GM13976 (cell line): ENCODE measurements around the gene KLHL25.
"Not testable (repeated sequence)": the region's sequence is repeated elsewhere in the genome, so short reads cannot be mapped to it uniquely, and the experiment has no call there.

Source experiments
- DNase-seq: peaks from one replicate; pipeline ENCODE4 v3.0.0; 2012; ENCODE audit warnings: low spot score
- in situ Hi-C: fragments of 300-500 bp; cut with MboI; formaldehyde crosslinking; loops from one replicate; pipeline ENCODE4 v1.12.0; 2022; ENCODE audit warnings: low sequenced_read_pairs, mixed read lengths, inconsistent platforms; ENCODE audit not compliant: unreplicated experiment
- TF ChIP-seq, protein P1 (sequence below): IDR thresholded peaks from 2 replicates; pipeline ENCODE4 v1.5.1; 2012; ENCODE audit warnings: borderline replicate concordance, mild to moderate bottlenecking; ENCODE audit not compliant: insufficient read depth; ENCODE audit errors: extremely low read depth, missing control alignments, control extremely low read depth

Gene KLHL25

GRCh38 chr15:85805420-85805819 lies 10.7 kb upstream of the KLHL25 start:
- DNase-seq = no peak
- in situ Hi-C loops = no loop called here
- TF ChIP-seq, protein P1, sequence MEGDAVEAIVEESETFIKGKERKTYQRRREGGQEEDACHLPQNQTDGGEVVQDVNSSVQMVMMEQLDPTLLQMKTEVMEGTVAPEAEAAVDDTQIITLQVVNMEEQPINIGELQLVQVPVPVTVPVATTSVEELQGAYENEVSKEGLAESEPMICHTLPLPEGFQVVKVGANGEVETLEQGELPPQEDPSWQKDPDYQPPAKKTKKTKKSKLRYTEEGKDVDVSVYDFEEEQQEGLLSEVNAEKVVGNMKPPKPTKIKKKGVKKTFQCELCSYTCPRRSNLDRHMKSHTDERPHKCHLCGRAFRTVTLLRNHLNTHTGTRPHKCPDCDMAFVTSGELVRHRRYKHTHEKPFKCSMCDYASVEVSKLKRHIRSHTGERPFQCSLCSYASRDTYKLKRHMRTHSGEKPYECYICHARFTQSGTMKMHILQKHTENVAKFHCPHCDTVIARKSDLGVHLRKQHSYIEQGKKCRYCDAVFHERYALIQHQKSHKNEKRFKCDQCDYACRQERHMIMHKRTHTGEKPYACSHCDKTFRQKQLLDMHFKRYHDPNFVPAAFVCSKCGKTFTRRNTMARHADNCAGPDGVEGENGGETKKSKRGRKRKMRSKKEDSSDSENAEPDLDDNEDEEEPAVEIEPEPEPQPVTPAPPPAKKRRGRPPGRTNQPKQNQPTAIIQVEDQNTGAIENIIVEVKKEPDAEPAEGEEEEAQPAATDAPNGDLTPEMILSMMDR = no peak

- DNase-seq = no peak
- in situ Hi-C loops = no loop called here
- TF ChIP-seq, protein P1 = no peak
Observed at GRCh38 chr15:85804481-85805170, 9.9 kb upstream of the KLHL25 start.

GRCh38 chr15:85802617-85803016 lies 7.9 kb upstream of the KLHL25 start:
- DNase-seq, in situ Hi-C loops: not testable (repeated sequence)

DNA sequence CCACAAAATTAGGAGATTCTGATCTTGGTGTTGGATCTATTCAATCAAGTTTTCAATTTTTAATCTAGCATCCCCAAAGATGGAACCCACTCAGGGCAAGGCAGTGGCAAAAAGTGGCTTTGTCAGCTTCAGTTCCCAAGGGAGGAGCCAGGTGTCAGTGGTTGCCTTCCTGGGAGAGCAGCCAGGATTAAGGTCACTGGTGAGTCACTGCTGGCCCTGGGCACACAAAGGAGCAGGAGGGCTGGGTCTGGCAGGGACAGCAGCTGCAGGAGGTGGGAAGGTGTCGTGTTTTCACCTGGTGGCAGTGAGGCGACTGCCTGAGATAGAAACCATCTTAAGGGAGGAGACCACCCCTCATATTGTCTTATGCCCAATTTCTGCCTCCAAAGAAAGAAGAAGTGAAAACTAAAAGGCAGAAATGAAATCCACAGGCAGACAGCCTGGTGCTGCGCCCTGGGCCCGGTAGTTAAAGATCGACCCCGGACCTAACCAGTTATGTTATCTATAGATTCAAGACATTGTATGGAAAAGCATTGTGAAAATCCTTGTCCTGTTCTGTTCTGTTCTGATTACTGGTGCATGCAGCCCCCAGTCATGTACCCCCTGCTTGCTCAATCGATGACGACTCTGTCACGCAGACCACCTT lies 5.9 kb upstream of the KLHL25 start:
- in situ Hi-C loops = no loop called here
- TF ChIP-seq, protein P1 = no peak
- DNase-seq = no peak

DNA sequence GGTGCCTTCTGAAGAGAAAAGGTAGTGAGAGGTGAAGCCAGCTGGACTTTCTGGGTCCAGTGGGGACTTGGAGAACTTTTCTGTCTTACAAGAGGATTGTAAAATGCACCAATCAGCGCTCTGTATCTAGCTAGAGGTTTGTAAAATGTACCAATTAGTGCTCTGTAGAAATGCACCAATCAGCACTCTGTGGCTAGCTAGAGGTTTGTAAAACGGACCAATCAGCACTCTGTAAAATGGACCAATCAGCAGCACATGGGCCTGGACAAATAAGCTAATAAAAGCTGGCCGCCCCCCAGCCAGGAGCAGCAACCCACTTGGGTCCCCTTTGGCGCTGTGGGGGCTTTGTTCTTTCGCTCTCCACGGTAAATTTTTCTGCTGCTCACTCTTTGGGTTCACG lies 1.6 kb upstream of the KLHL25 start:
- in situ Hi-C loops, DNase-seq: not testable (repeated sequence)

GRCh38 chr15:85795337-85796305 lies 896 bp upstream of the KLHL25 start:
- no peak for DNase-seq

More at GRCh38 chr15:85795337-85796305, 896 bp upstream of the KLHL25 start:
- TF ChIP-seq, protein P1 = no peak
- in situ Hi-C loops = no loop called here
